Amniotic epithelial cell (primary cell): ENCODE data around the gene THOC7.

ENCODE experiments used
- DNase-seq: peaks from one replicate; pipeline ENCODE4 v3.0.0-alpha.2; 2010; ENCODE audit warnings: low read depth

Gene THOC7

GRCh38 chr3:63878394-63879060 is 14.9 kb upstream of the THOC7 start:
- DNase-seq, result no peak

GRCh38 chr3:63877737-63878393 is 14.3 kb upstream of the THOC7 start:
- DNase-seq, result peak; percentile 33

GRCh38 chr3:63876260-63876659 is 12.7 kb upstream of the THOC7 start:
- DNase-seq, result no peak

GRCh38 chr3:63875510-63875909 is 11.9 kb upstream of the THOC7 start:
- DNase-seq, result no peak

GRCh38 chr3:63874769-63875168 is 11.2 kb upstream of the THOC7 start:
- DNase-seq, result no peak

- peak; percentile 91 for DNase-seq
Observed at GRCh38 chr3:63872135-63872924, 8.7 kb upstream of the THOC7 start.

GRCh38 chr3:63870615-63871005 is 7.0 kb upstream of the THOC7 start:
- no peak for DNase-seq

- no peak for DNase-seq
Observed at GRCh38 chr3:63869940-63870614, 6.5 kb upstream of the THOC7 start.

- no peak for DNase-seq
Observed at GRCh38 chr3:63867225-63867624, 3.6 kb upstream of the THOC7 start.

- DNase-seq, result no peak
Observed at GRCh38 chr3:63864965-63865327, 1.3 kb upstream of the THOC7 start.

- DNase-seq, result no peak
Observed at GRCh38 chr3:63864008-63864964, 681 bp upstream of the THOC7 start.

GRCh38 chr3:63862804-63863149 is 828 bp downstream of the THOC7 start:
- no peak for DNase-seq

- no peak for DNase-seq
Observed at GRCh38 chr3:63861306-63861705, 2.3 kb downstream of the THOC7 start.

- no peak for DNase-seq
Observed at GRCh38 chr3:63860776-63861175, 2.8 kb downstream of the THOC7 start.

GRCh38 chr3:63857311-63857710 is 6.3 kb downstream of the THOC7 start:
- DNase-seq, result peak; percentile 57

- DNase-seq, result no peak
Observed at GRCh38 chr3:63855333-63855940, 8.2 kb downstream of the THOC7 start.

GRCh38 chr3:63853106-63853505 is 10.5 kb downstream of the THOC7 start:
- DNase-seq, result no peak

GRCh38 chr3:63851287-63851686 is 12.3 kb downstream of the THOC7 start:
- DNase-seq, result no peak

GRCh38 chr3:63849175-63849574 is 14.4 kb downstream of the THOC7 start:
- DNase-seq, result no peak

GRCh38 chr3:63847718-63848450 is 15.7 kb downstream of the THOC7 start:
- no peak for DNase-seq
